Neural cell (in vitro differentiated cells): ENCODE measurements around the gene MS4A8.

Source experiments
- CTCF ChIP-seq: fragments of 450-650 bp; IDR thresholded peaks from 2 replicates; pipeline ENCODE4 v1.5.1; 2014; ENCODE audit warnings: antibody characterized with exemption, mild to moderate bottlenecking, moderate library complexity; ENCODE audit not compliant: poor library complexity, severe bottlenecking
- EP300 ChIP-seq: fragments of 450-650 bp; conservative IDR thresholded peaks from 2 replicates; pipeline ENCODE4 v1.6.1; 2014; ENCODE audit warnings: antibody characterized with exemption, mild to moderate bottlenecking, moderate library complexity; ENCODE audit not compliant: poor library complexity, severe bottlenecking
- EZH2 ChIP-seq: fragments of 200-600, 300-800 bp; shearing (Covaris generic), sonication (generic); IDR thresholded peaks from 2 replicates; pipeline ENCODE4 v1.6.1; 2014; ENCODE audit warnings: antibody characterized with exemption, low read length, borderline replicate concordance, mild to moderate bottlenecking; ENCODE audit not compliant: insufficient read depth, poor library complexity, severe bottlenecking
- MXI1 ChIP-seq: fragments of 450-650 bp; conservative IDR thresholded peaks from 2 replicates; pipeline ENCODE4 v1.6.1; 2014; ENCODE audit warnings: antibody characterized with exemption, mild to moderate bottlenecking; ENCODE audit not compliant: poor library complexity, severe bottlenecking
- POLR2AphosphoS5 ChIP-seq: IDR thresholded peaks from 2 replicates; pipeline ENCODE4 v1.6.1; 2012
- RAD21 ChIP-seq: fragments of 450-650 bp; conservative IDR thresholded peaks from 2 replicates; pipeline ENCODE4 v1.6.1; 2014; ENCODE audit warnings: antibody characterized with exemption, mild to moderate bottlenecking, moderate library complexity
- REST ChIP-seq: IDR thresholded peaks from 2 replicates; pipeline ENCODE4 v1.6.1; 2012; ENCODE audit warnings: borderline replicate concordance
- SMC3 ChIP-seq: fragments of 450-650 bp; conservative IDR thresholded peaks from 2 replicates; pipeline ENCODE4 v1.6.1; 2014; ENCODE audit warnings: antibody characterized with exemption, mild to moderate bottlenecking, moderate library complexity; ENCODE audit not compliant: poor library complexity
- TAF1 ChIP-seq: IDR thresholded peaks from 2 replicates; pipeline ENCODE4 v1.6.1; 2012; ENCODE audit warnings: low read depth

- TF ChIP-seq POLR2AphosphoS5, result no peak
- no peak for TF ChIP-seq CTCF
- TF ChIP-seq RAD21, result no peak
- no peak for TF ChIP-seq EP300
- TF ChIP-seq EZH2, result no peak
- TF ChIP-seq TAF1, result no peak
- no peak for TF ChIP-seq SMC3
- no peak for TF ChIP-seq REST
- no peak for TF ChIP-seq MXI1
Measured at GRCh38 chr11:60725592-60725991, 26.2 kb downstream of the MS4A8 start.
